Erythroblast (primary cell): ENCODE measurements around the gene ASB2.

Experiments
- GATA1 ChIP-seq: IDR thresholded peaks from 2 replicates; pipeline ENCODE4 v1.6.1; 2011; ENCODE audit warnings: low read depth, mild to moderate bottlenecking, control low read depth, low read length, moderate library complexity
- POLR2A ChIP-seq: IDR thresholded peaks from 2 replicates; pipeline ENCODE4 v1.6.1; 2011; ENCODE audit warnings: mild to moderate bottlenecking, low read length

DNA sequence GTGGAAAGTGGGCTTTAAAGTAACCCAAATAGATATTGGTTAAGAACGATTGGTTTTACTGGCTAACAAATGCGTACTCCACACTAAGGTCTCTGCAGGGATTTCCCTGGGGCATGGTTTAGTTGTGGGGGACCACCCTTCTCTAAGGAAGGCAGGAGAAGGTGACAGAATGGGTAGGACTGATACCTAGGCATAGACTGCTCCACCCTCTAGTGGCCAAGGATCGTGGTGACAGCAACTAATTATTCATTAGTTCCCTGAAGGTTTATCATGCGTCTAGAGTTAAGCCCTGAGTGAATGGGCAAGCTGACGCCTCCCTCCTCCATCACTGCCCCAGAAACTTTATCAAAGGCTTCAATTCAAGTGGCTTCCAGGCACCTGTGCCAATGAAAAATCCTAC, 40.1 kb downstream of the ASB2 start:
- TF ChIP-seq POLR2A (no peak), GATA1 (no peak)
